Stomach smooth muscle (tissue), 2 donors: Measurements from ENCODE around the gene PDK4.

ENCODE experiments used
- H3K27ac ChIP-seq: one replicate; pipeline ENCODE4 v1.7.0; 2013; ENCODE audit warnings: mild to moderate bottlenecking, low read length, inconsistent platforms
- H3K27me3 ChIP-seq, 2 donors: one replicate each; pipeline ENCODE4 v1.7.0; 2013; ENCODE audit warnings: low read length in 2 of 2; ENCODE audit not compliant: insufficient read depth in 2 of 2, control insufficient read depth in 1 of 2
- H3K36me3 ChIP-seq, 2 donors: one replicate each; pipeline ENCODE4 v1.7.0; 2013; ENCODE audit warnings: low read length in 2 of 2; ENCODE audit not compliant: control insufficient read depth in 2 of 2, insufficient read depth in 2 of 2
- H3K4me1 ChIP-seq: one replicate; pipeline ENCODE4 v1.7.0; 2013; ENCODE audit warnings: low read length; ENCODE audit not compliant: control insufficient read depth, insufficient read depth
- H3K4me3 ChIP-seq, 2 donors: one replicate each; pipeline ENCODE4 v1.7.0; 2013; ENCODE audit warnings: low read length in 2 of 2
- H3K9ac ChIP-seq, 2 donors: one replicate each; pipeline ENCODE4 v1.7.0; 2013; ENCODE audit warnings: low read length in 2 of 2, mild to moderate bottlenecking in 1 of 2
- H3K9me3 ChIP-seq, 2 donors: one replicate each; pipeline ENCODE4 v1.7.0; 2013; ENCODE audit warnings: low read length in 2 of 2; ENCODE audit not compliant: control insufficient read depth in 2 of 2
- donor health status: healthy.
- donor health status: Pancreatic carcinoma.

Gene PDK4

DNA sequence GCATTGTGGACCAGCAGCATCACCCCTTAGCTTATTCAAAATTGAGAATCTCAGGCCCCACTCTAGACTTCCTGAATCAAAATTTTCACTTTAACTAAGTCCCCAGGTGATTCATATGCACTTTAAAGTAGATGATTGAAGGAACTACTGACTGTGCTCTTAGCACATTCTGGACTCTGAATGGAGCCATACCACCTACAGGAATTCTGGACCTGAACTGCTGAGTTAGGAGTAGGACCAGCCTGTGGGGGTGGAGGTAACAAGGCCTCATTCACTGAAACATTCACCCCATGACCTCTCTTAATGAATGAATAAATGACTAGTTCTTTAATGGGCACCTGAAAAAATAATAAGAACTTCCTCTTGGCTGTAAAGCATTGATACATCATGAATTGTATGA lies 7.3 kb downstream of the PDK4 start:
- Histone ChIP-seq H3K4me1 (peaks cover 4% of the 10 kb centered on the region), H3K36me3 (peaks cover 57 to 79% of the 10 kb centered on the region in 2 donors), H3K9me3 (no peaks in the 10 kb centered on the region), H3K27ac (peak overlapping the region; percentile 13), H3K27me3 (no peaks in the 10 kb centered on the region), H3K9ac (no peak overlapping the region), H3K4me3 (no peak overlapping the region)

DNA sequence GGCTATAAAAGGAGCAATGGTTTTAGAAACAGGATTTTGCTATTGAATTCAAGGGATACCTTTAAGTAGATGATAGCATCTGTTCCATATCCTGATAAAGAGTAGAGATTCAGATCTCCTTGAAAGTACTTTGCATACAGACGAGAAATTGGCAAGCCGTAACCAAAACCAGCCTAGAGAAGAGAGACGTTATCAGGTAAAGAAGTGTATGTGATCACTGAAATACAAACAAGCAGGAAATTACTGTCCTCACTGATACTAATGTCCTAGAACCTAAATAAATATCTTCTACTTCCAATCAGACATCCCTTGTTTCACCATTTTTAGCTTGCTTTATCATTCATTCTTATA lies 9.4 kb downstream of the PDK4 start:
- Histone ChIP-seq H3K9ac (no peak overlapping the region), H3K36me3 (peaks cover 48 to 64% of the 10 kb centered on the region in 2 donors)

GRCh38 chr7:95585426-95585789 lies 10.9 kb downstream of the PDK4 start:
- H3K4me3 ChIP-seq: no peak overlapping the region
- no peaks in the 10 kb centered on the region for H3K9me3 ChIP-seq
- H3K27ac ChIP-seq: no peak overlapping the region
- H3K27me3 ChIP-seq: no peaks in the 10 kb centered on the region
- H3K36me3 ChIP-seq: peaks cover 40 to 48% of the 10 kb centered on the region in 2 donors
- H3K4me1 ChIP-seq: no peaks in the 10 kb centered on the region
- no peak overlapping the region for H3K9ac ChIP-seq

More for the DNA sequence above, 9.4 kb downstream of the PDK4 start:
- Histone ChIP-seq H3K9me3 (no peaks in the 10 kb centered on the region), H3K4me1 (no peaks in the 10 kb centered on the region), H3K27me3 (no peaks in the 10 kb centered on the region), H3K4me3 (no peak overlapping the region), H3K27ac (no peak overlapping the region)

GRCh38 chr7:95584769-95585425 lies 11.4 kb downstream of the PDK4 start:
- no peaks in the 10 kb centered on the region for H3K9me3 ChIP-seq
- no peaks in the 10 kb centered on the region for H3K4me1 ChIP-seq
- no peak overlapping the region for H3K4me3 ChIP-seq
- H3K9ac ChIP-seq: no peak overlapping the region
- peaks cover 40 to 48% of the 10 kb centered on the region in 2 donors for H3K36me3 ChIP-seq
- H3K27ac ChIP-seq: no peak overlapping the region
- no peaks in the 10 kb centered on the region for H3K27me3 ChIP-seq

DNA sequence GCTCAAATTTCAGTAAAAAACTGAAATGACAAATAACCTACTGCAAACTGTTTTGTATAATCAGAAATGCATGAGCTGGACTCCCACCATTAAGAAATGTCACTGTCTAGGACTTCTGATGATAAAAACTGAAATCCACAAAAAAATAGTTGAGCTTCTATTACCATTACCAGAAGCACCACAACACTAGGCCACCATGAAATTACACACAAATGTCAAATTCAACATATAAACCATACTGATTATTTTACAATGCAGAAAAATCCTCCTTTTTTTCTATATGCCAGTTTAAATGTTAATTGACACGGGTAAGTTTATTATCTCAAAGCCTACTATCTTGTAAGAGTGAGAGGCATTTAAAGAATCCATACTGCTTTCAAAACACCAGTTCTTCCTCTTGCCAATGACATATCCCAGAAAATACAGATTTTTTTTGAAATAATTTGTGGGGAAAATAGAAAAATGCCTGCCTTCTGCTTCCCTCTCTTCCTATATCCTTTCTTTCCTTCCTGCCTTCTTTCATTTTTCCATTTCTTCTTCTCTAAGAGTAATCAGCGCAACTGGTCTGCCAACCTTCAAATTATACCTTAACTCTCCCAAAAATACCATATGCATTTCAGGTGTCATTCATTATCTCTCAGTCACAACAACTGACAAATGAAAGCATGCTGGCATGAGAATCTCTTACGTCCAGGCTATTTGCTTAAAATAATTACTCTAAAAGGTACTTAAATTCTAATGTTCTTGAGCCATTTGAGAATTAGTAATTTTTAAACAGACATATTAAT lies 12.3 kb downstream of the PDK4 start:
- Histone ChIP-seq H3K9me3 (no peaks in the 10 kb centered on the region), H3K4me1 (no peaks in the 10 kb centered on the region), H3K4me3 (no peak overlapping the region), H3K27me3 (no peaks in the 10 kb centered on the region), H3K27ac (no peak overlapping the region), H3K9ac (no peak overlapping the region), H3K36me3 (peaks cover 37 to 39% of the 10 kb centered on the region in 2 donors)

- H3K27ac ChIP-seq: no peak overlapping the region
Measured at GRCh38 chr7:95582578-95583293, 13.6 kb downstream of the PDK4 start.

GRCh38 chr7:95581467-95581866 lies 14.8 kb downstream of the PDK4 start:
- Histone ChIP-seq H3K27ac (no peak overlapping the region), H3K4me1 (no peaks in the 10 kb centered on the region), H3K27me3 (no peaks in the 10 kb centered on the region), H3K36me3 (peaks cover 13 to 14% of the 10 kb centered on the region in 2 donors), H3K9me3 (no peaks in the 10 kb centered on the region), H3K9ac (no peak overlapping the region), H3K4me3 (no peak overlapping the region)

More at GRCh38 chr7:95582578-95583293, 13.6 kb downstream of the PDK4 start:
- H3K4me3 ChIP-seq: no peak overlapping the region
- H3K4me1 ChIP-seq: no peaks in the 10 kb centered on the region
- no peaks in the 10 kb centered on the region for H3K27me3 ChIP-seq
- no peaks in the 10 kb centered on the region for H3K9me3 ChIP-seq
- H3K36me3 ChIP-seq: peaks cover 25 to 27% of the 10 kb centered on the region in 2 donors
- no peak overlapping the region for H3K9ac ChIP-seq

DNA sequence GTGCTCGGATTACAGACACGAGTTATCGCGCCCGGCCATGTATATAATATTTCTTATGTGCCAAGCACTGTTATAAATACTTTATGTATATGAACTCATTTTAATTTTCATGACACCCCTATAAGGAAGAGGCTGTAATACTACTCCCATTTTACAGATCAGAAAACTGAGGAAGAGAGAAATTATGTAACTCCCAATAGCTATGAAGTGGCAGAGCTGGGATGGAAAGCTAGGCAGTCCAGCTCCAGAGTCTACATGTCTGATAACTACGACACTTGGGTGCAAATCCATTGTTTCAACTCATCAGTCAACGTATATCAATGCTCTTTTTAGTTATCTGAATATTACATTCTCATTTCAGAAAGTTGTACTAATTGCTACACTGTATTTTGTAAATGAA lies 17.0 kb downstream of the PDK4 start:
- H3K27me3 ChIP-seq: no peaks in the 10 kb centered on the region
- H3K4me1 ChIP-seq: no peaks in the 10 kb centered on the region
- no peaks in the 10 kb centered on the region for H3K9me3 ChIP-seq
- H3K27ac ChIP-seq: no peak overlapping the region
- H3K9ac ChIP-seq: no peak overlapping the region
- H3K4me3 ChIP-seq: no peak overlapping the region
- H3K36me3 ChIP-seq: no peaks in the 10 kb centered on the region

DNA sequence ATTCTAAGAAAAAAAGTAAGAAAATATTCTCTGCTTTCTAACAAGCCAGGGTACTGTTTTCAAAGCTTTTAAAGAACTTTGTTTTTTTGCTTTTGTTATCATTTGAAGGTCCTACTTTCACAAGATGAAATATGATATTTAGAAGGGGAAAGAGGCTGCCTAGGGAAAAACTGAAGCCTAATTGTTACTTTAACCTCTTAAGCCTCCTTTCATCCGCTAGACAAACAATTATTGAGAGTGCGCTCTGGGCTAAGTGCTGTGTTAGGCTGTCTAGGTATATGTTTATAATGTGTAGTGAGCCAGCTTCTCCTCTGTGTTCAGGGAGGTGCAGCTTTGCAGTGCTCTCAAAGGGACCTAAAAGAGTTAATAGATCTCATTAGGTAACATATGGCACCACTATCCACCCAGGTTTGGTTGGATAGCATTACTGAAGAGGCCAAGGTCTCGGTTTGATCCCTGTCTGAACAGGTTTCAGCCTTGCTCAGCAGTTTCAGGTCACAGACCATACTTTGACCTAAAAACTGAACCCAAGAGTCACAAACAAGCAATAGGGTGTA lies 17.9 kb downstream of the PDK4 start:
- Histone ChIP-seq H3K9ac (no peak overlapping the region), H3K4me3 (no peak overlapping the region), H3K27me3 (no peaks in the 10 kb centered on the region), H3K4me1 (no peaks in the 10 kb centered on the region), H3K9me3 (no peaks in the 10 kb centered on the region), H3K36me3 (no peaks in the 10 kb centered on the region), H3K27ac (no peak overlapping the region)

GRCh38 chr7:95577137-95577536 lies 19.2 kb downstream of the PDK4 start:
- no peaks in the 10 kb centered on the region for H3K4me1 ChIP-seq

More at GRCh38 chr7:95577137-95577536, 19.2 kb downstream of the PDK4 start:
- Histone ChIP-seq H3K9ac (no peak overlapping the region), H3K27ac (no peak overlapping the region), H3K4me3 (no peak overlapping the region), H3K36me3 (no peaks in the 10 kb centered on the region), H3K9me3 (peaks cover 0 to 3% of the 10 kb centered on the region in 2 donors), H3K27me3 (no peaks in the 10 kb centered on the region)
